ENCODE measurements around the gene TIMM29.
"Not testable (repeated sequence)": the region's sequence is repeated elsewhere in the genome, so short reads cannot be mapped to it uniquely, and the experiment has no call there.

TIMM29 gene

DNA sequence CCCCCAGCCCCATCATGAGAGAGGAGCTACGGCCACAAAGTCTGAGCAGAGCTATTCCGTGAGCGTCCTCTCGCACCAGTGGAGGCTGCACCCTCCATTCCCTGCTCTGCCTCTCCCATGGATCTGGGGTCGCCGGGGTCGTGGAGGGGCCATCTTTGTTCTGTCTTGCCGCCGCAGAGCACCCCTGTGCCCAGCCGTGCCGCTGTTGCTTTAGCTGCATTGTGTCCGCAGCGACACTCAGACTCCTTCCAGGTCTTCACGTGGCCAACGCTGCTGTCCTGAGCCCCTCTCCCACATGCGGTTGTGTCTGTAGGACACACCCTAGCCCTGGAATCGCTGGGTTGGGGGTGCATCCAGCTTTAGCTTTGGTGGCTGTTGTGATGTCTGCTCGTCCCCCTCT is 16.0 kb upstream of the TIMM29 start:
- DNase-seq (ENCODE audit: low read depth, low spot score) = no peak

DNA sequence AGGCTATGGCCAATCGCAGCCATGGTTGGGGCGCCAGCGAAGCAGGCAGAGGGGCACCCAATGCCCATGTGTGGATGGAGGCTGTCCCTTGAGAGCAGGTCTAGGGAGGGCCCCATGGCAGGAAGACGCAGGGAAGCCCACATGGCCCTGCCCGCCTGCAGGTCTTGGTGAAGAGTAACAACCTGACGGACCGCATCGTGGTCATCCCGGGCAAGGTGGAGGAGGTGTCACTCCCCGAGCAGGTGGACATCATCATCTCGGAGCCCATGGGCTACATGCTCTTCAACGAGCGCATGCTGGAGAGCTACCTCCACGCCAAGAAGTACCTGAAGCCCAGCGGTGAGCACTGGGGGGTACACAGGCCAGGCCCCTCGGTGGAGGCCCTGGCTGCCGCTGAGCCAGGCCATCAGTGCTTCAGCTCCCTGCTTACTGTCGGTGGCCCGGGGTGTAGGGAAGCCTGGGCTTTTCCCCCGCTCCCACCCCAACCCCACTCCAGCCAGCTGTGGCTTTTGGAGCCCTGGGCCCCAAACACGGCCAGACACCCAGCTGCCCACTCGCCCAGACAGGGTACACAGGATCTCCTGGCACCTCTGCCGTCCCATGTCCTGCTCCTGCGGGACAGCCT is 14.8 kb upstream of the TIMM29 start:
- no peak for DNase-seq (ENCODE audit: low read depth, low spot score)

DNA sequence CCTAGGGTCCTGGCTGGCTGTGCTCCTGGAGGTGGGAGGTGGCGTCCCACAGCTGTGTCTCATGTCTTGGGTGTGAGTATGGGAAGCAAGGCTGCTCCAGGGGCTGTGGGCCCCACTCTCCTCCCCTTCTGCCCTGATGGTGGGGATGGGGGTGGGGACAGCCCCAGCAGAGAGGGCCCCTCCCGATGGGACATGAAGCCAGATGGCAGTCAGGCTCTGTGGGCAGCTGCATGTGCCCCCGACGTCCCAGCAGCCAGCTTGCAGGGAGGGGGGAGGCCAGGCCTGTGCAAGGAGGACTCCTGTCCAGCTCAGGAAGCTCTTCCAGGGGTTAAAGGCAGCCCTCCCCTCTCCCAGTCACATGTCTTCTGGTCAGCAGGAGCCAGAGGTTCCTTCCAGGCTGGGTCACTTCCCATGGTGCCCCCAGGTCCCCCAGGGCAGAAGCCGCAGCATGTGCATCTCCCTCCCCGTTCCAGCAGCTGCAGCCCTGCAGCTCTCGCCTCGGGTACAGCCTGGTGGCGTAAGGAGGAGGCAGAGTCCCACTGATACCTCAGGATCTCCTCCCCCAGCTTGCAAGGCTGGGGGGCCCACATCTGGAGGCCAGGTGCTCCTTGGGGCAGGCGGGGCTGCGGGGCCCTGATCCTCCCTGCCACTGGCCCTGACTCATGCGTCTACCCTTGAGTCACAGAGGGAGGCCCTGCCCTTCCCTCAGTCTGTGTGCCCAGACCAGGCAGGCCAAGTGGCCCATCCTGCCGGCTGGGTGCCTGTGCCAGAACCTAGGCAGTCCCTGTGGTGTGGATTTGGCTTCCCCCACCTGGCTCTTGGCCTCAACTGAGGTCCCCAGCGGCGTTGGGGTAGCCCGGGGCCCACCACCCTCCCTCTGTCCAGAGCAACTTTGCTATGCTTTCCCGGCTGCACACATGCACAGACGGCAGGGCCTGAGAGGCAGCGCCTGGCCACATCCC is 13.2 kb upstream of the TIMM29 start:
- no peak for DNase-seq (ENCODE audit: low read depth, low spot score)

DNA sequence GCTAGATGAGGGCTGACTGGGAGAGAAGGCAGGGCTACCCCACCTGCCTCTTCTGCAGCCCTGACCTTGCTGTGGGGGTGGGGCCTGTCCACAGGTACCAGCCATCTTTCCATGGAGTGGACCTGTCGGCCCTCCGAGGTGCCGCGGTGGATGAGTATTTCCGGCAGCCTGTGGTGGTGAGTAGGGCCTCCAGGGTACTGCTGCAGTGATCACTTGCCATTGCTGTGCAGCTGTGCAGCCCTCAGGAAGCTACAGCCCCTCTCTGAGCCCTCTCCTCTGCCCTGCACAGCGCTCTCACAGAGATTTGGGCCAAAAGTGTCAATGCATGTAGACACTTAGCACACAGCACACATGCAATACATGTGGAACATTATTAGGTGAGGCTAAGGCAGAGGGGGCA is 12.0 kb upstream of the TIMM29 start:
- DNase-seq (ENCODE audit: low read depth, low spot score) = no peak

DNA sequence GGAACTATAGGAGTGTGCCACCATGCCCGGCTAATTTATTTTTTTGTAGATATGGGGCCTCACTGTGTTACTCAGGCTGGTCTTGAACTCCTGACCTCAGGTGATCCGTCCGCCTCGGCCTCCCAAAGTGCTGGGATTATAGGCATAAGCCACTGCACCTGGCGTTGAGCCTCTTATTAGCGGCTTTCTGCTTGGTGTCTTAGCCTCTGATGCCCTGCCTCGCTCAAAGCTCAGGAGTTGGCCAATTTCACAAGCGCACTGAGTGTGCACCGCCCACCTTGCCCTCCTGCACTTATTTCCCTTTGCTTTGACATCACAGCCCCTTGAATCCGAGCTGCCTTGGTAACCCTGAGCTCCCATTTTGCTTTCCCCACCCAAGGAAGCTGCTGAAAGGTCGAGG is 10.3 kb upstream of the TIMM29 start:
- no peak for DNase-seq (ENCODE audit: low read depth, low spot score)

DNA sequence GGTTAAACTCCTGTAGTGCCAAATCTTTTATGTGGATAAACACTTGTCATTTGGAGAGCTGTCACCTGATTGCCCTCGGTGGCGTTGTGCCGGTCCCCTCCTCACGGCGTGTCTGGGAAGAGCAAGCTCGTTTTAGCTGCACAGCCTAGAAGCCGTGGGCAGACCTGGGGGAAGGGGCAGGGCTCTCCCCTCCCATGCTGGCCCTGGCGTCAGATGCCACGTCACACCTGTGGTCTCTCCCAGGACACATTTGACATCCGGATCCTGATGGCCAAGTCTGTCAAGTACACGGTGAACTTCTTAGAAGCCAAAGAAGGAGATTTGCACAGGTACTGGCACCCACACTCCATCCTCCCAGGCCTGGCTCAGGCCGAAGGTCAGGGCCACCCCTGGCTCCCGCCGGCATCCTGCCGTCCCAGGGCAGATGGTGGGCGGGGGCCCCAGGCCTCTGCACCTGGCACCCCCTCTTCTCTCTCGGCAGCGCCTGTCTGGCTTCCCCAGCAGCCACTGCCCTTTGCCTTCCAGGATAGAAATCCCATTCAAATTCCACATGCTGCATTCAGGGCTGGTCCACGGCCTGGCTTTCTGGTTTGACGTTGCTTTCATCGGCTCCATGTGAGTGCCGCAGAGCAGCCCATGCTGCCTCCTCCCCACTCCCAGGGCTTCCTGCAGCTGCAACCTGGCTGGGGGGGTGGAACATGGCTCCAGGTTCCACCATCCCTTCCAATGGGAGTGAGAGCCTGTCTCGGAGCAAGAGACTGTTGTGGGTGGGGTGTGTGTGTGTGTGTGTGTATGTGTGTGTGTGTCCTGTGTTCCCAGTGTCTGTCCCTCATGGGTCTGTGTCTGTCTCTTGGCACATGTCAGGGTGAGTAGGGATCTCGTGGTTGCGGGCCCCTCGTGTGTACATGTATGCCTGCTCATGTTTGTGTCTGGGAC is 9.0 kb upstream of the TIMM29 start:
- no peak for DNase-seq (ENCODE audit: low read depth, low spot score)

DNA sequence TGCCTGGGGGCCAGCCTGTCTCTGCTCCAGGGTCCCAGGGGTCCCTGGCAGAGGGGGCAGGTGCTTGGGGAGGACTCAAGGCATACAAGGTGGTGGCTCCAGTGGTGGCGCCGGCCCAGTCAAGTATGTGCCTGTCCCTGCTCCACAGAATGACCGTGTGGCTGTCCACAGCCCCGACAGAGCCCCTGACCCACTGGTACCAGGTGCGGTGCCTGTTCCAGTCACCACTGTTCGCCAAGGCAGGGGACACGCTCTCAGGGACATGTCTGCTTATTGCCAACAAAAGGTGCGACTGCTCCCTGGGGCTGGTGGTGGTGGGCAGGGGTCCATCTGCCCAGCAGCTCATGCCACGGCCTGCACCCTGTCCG is 8.3 kb upstream of the TIMM29 start:
- DNase-seq (ENCODE audit: low read depth, low spot score) = no peak

DNA sequence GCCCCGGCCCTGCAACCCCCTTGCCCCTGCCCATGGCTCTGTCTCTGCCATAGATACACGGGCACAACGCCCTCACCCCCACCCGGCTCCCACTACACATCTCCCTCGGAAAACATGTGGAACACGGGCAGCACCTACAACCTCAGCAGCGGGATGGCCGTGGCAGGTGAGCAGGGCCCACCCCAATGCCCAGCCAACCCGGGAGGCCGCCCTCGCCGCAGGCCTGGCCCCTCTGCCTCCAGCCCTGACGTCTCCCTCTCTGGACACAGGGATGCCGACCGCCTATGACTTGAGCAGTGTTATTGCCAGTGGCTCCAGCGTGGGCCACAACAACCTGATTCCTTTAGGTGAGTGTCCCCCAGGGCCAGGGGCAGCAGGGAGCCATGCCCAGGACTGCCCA is 7.8 kb upstream of the TIMM29 start:
- no peak for DNase-seq (ENCODE audit: low read depth, low spot score)

DNA sequence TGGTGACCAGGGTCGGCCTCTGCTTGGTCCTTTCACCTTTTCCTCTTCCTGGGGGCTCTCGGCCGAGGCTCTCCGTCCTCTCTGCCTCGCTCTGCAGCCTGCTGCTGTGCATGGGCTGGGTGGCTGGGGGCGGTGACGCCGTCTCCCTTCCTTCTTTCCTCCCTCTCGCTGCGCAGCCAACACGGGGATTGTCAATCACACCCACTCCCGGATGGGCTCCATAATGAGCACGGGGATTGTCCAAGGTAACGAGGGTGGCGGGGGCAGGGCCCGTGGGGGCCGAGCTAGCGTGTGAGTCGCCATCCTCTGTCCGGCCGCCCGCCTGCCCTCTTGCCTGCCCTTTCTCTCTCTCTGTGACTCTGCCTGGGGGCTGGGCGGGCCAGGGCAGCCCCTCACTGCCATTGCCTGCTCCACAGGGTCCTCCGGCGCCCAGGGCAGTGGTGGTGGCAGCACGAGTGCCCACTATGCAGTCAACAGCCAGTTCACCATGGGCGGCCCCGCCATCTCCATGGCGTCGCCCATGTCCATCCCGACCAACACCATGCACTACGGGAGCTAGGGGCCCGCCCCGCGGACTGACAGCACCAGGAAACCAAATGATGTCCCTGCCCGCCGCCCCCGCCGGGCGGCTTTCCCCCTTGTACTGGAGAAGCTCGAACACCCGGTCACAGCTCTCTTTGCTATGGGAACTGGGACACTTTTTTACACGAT is 7.3 kb upstream of the TIMM29 start:
- no peak for DNase-seq (ENCODE audit: low read depth, low spot score)

DNA sequence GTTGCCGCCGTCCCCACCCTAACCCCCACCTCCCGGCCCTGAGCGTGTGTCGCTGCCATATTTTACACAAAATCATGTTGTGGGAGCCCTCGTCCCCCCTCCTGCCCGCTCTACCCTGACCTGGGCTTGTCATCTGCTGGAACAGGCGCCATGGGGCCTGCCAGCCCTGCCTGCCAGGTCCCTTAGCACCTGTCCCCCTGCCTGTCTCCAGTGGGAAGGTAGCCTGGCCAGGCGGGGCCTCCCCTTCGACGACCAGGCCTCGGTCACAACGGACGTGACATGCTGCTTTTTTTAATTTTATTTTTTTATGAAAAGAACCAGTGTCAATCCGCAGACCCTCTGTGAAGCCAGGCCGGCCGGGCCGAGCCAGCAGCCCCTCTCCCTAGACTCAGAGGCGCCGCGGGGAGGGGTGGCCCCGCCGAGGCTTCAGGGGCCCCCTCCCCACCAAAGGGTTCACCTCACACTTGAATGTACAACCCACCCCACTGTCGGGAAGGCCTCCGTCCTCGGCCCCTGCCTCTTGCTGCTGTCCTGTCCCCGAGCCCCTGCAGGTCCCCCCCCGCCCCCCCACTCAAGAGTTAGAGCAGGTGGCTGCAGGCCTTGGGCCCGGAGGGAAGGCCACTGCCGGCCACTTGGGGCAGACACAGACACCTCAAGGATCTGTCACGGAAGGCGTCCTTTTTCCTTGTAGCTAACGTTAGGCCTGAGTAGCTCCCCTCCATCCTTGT is 6.5 kb upstream of the TIMM29 start:
- no peak for DNase-seq (ENCODE audit: low read depth, low spot score)

DNA sequence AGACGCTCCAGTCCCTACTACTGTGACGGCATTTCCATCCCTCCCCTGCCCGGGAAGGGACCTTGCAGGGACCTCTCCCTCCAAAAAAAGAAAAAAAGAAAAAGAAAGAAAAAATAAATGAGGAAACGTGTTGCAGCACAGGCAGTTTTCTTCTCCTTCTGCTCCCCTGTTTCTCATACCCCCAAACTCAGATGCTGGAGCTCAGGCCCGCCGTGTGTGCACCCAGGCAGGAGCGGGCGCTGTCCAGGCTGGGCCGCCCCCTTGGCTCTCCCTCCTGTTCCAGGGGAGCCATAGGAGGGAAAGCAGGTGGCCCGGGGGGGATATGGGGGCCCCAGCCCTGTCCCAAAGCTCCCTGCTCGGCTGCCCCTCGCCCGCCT is 6.0 kb upstream of the TIMM29 start:
- no peak for DNase-seq (ENCODE audit: low read depth, low spot score)

DNA sequence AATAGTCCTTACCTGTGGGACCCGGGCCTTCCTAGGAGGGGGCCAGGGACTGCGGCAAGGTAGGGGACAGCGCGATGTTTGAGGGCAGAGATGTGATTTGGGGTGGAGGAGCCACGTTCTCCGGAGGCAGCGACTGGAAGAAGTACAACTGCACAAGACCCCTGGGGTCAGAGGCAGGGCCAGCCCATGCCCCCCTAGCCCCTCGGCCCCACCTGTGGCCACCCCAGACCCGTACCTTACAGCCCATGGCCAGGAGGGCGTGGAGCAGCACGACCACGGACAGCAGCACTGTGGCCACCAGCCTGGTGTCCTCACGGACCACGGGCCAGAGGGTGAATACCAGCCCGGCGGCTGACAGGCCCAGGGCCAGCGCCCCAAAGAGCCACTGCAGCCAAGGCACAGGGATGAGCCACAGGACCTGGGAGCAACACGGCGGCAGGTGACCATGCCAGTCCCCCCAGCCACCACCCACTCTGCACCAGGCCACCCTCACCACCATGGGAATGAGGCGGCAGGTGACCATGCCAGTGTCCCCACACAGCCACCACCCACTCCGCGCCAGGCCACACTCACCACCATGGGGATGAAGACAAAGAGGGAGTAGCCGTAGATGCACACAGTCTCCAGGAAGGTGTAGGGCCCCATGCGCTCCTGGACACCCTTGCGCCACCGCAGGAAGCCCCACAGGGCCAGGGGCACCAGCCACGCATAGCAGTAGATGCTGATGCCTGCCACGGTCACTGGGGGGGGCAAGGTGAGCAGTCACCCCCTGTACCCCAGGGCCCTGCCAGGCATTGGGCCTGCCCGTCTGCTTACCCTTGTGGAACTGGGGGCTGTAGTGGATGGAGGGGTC is 5.1 kb upstream of the TIMM29 start:
- DNase-seq (ENCODE audit: low read depth, low spot score) = no peak

DNA sequence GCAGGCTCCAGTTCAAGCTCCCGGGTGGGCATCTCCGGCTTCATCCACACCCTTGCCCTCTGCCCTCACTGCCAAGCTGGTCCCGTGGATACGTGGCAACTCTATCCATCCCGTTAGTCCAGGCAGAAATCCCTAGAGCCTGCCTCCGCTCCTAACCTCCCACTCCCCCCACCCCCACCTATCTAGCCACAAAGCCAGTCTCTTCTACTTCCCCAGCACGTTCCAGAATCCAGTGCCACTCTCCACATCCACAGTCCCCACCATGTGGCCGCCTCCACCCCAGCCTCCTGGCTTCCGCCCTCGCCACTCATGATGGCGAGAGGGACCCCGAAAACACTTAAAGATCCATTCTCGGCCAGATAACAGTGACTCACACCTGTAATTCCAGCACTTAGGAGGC is 4.0 kb upstream of the TIMM29 start:
- no peak for DNase-seq (ENCODE audit: low read depth, low spot score)

DNA sequence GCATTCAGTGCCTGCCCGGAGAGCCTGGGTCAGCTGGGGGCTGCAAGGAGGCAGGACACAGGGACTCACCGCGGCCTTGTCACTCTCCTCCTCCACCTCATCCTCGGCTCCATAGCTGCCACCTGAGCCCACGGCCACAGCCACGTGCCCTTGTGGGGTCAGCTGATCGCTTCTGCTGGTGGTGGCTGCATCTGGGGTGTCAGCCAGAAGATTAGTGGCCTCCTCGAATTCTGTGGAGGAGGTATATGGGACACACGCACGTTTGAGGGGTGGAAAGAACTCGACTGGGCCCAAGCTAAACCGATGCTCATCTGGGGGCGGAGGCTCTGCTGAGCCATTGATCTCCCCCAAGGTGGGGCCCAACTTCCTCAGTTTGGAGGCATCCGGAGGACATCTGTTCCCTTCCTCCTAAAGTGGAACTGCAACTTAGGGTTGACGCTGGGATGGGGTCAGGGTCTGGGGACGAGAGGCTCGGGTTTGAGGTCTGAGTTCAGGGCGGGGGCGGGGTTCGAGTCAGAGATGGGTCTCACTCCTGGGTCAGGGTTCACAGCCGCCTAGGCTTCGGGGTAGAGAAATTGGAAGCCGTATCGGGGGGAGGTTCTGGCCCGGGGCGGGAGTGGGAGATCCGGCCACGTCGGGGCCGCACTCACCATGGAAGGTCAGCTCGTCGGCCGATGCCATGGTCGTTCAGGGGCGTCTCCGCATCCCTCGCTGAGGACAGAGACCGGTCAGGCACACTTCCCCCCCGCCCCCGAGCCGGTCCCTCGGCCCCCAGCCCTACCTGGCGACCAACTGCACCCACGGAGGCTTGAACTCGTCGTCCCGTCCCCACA is 665 bp upstream of the TIMM29 start:
- no peak for DNase-seq (ENCODE audit: low read depth, low spot score)

DNA sequence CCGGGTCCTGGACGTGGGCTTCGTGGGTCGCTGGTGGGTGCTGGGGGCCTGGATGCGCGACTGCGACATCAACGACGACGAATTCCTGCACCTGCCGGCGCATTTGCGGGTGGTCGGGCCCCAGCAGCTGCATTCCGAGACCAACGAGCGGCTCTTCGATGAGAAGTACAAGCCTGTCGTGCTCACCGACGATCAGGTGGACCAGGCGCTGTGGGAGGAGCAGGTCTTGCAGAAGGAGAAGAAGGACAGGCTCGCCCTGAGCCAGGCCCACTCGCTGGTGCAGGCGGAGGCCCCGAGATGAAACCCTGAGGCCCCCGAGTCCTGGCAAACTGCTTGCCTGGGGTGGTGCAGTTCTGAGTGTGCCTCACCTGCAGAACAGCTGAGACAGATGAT is 787 bp downstream of the TIMM29 start:
- DNase-seq (ENCODE audit: low read depth, low spot score) = no peak

DNA sequence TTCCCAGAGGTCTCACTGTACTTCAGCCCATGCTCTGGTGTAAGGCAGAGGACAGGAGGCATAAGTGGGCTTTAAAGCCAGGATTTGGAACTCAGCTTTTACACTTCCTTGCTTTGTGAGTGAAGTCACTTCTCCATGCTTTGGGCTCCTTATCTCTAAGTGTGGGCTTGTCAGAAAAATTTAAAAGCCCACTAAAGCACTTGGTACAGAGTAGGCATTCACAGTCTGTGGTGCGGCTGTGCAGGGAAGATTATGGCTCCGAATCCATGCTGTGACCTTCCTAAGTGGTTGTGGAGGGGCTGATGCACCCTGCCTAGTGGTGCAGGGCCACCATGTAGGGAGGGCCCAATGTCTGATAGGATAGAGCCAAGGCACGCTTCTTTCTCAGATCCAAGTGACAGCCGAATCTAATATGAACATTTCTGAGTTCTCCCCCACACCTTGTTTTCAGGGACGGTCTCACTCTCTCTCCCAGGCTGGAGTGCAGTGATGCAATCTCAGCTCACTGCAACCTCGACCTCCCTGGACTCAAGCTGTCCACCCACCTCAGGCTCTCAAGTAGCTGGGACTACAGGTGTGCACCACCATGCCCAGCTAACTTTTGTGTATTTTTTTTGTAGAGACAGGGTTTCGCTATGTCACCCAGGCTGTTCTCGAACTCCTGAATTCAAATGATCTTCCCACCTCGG is 6.9 kb downstream of the TIMM29 start:
- no peak for DNase-seq (ENCODE audit: low read depth, low spot score)

DNA sequence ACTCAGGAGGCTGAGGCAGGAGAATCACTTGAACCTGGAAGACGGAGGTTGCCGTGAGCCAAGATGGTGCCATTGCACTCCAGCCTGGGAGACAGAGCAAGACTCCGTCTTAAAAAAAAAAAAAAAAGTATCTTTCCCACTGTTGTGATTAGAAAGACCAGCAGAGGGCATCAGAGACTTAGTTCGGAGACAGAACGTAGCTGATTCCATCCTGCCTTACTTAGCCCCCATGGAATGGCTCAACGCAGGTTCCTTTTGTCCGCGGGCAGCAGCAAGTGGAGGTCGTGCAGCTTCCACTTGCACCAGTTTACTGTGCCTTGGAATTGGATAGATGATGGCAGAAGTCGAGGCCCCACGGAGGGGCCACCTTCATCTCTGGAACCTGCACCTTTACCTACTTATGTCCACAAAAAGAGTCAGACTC is 8.1 kb downstream of the TIMM29 start:
- DNase-seq (ENCODE audit: low read depth, low spot score) = peak; percentile 39

DNA sequence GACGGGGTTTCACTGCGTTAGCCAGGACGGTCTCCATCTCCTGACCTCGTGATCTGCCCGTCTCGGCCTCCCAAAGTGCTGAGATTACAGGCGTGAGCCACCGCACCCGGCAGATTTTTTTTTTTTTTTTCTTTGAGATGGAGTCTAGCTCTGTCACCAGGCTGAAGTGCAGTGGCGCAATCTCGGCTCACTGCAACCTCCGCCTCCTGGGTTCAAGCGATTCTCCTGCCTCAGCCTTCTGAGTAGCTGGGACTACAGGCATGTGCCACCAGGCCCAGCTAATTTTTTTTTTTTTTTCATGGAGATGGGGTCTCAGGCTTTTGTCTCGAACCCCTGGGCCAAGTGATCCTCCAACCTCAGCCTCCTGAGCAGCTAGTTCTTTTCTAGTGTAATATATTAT is 13.0 kb downstream of the TIMM29 start:
- not testable (repeated sequence) for DNase-seq (ENCODE audit: low read depth, low spot score)
